GM04503 (cell line): ENCODE measurements around the gene DCC.

ENCODE experiments used
- DNase-seq: peaks from one replicate; pipeline ENCODE4 v3.0.0-alpha.2; 2012; ENCODE audit warnings: low read depth

Gene DCC

GRCh38 chr18:53070788-53071187, 730.8 kb downstream of the DCC start:
- DNase-seq: no peak

- DNase-seq: no peak
Measured at GRCh38 chr18:53080687-53081086, 740.7 kb downstream of the DCC start.

GRCh38 chr18:53093636-53094035, 753.6 kb downstream of the DCC start:
- no peak for DNase-seq

GRCh38 chr18:53101536-53102105, 761.6 kb downstream of the DCC start:
- DNase-seq: no peak

- DNase-seq: no peak
Measured at GRCh38 chr18:53114441-53114840, 774.4 kb downstream of the DCC start.

GRCh38 chr18:53115876-53116585, 776.0 kb downstream of the DCC start:
- no peak for DNase-seq

- DNase-seq: no peak
Measured at GRCh38 chr18:53117851-53118250, 777.9 kb downstream of the DCC start.

GRCh38 chr18:53126210-53126609, 786.2 kb downstream of the DCC start:
- DNase-seq: no peak

GRCh38 chr18:53131001-53131400, 791.0 kb downstream of the DCC start:
- DNase-seq: no peak

- no peak for DNase-seq
Measured at GRCh38 chr18:53134711-53135110, 794.7 kb downstream of the DCC start.

- no peak for DNase-seq
Measured at GRCh38 chr18:53135654-53136053, 795.7 kb downstream of the DCC start.

- no peak for DNase-seq
Measured at GRCh38 chr18:53139746-53140500, 799.9 kb downstream of the DCC start.

- no peak for DNase-seq
Measured at GRCh38 chr18:53142005-53142404, 802.0 kb downstream of the DCC start.

- no peak for DNase-seq
Measured at GRCh38 chr18:53147472-53147871, 807.5 kb downstream of the DCC start.

- DNase-seq: no peak
Measured at GRCh38 chr18:53148123-53148522, 808.1 kb downstream of the DCC start.

GRCh38 chr18:53152476-53152875, 812.5 kb downstream of the DCC start:
- no peak for DNase-seq

- no peak for DNase-seq
Measured at GRCh38 chr18:53153281-53153680, 813.3 kb downstream of the DCC start.

- DNase-seq: no peak
Measured at GRCh38 chr18:53153800-53154199, 813.8 kb downstream of the DCC start.

GRCh38 chr18:53165770-53166169, 825.8 kb downstream of the DCC start:
- DNase-seq: no peak

GRCh38 chr18:53169346-53169745, 829.3 kb downstream of the DCC start:
- DNase-seq: no peak

GRCh38 chr18:53191634-53192033, 851.6 kb downstream of the DCC start:
- no peak for DNase-seq

GRCh38 chr18:53193870-53194269, 853.9 kb downstream of the DCC start:
- no peak for DNase-seq

GRCh38 chr18:53219853-53220252, 879.9 kb downstream of the DCC start:
- DNase-seq: no peak
